Astrocyte (in vitro differentiated cells and primary cell): ENCODE results near the gene TLR6. TPM values are rescaled to one million over a fixed set of nuclear protein-coding genes. Genes with fewer than 3 reads are reported as not detected.
A peak's percentile ranks its signal among the peaks of the same experiment; 100 is the strongest.

ENCODE experiments used
- DNase-seq: peaks from one replicate; pipeline ENCODE4 v3.0.0-alpha.2; 2010; ENCODE audit warnings: low read depth
- FAIRE-seq: peaks from 2 replicates; lab custom pipeline; 2011; peaks lifted over from hg19 to GRCh38; lab: Jason Lieb, UNC
- H2AFZ ChIP-seq: 2 replicates; pipeline ENCODE4 v1.6.0; 2012; ENCODE audit warnings: low read depth, low read length, inconsistent platforms
- H3K27ac ChIP-seq: 2 replicates; pipeline ENCODE4 v1.5.1; 2011; ENCODE audit warnings: low read depth, low read length, inconsistent platforms
- H3K27me3 ChIP-seq: 2 replicates; pipeline ENCODE4 v1.6.0; 2011; ENCODE audit warnings: low read length, inconsistent platforms; ENCODE audit not compliant: insufficient read depth
- H3K36me3 ChIP-seq: 2 replicates; pipeline ENCODE4 v1.5.1; 2011; ENCODE audit warnings: low read length, inconsistent platforms; ENCODE audit not compliant: insufficient read depth
- H3K4me1 ChIP-seq: 2 replicates; pipeline ENCODE4 v1.5.1; 2011; ENCODE audit warnings: low read length, inconsistent platforms; ENCODE audit not compliant: insufficient read depth
- H3K4me2 ChIP-seq: 2 replicates; pipeline ENCODE4 v1.6.0; 2012; ENCODE audit warnings: low read length, inconsistent platforms
- H3K4me3 ChIP-seq: 2 replicates; pipeline ENCODE4 v1.5.1; 2011; ENCODE audit warnings: low read depth, mild to moderate bottlenecking, low read length, inconsistent platforms; ENCODE audit not compliant: insufficient read depth
- H3K79me2 ChIP-seq: 2 replicates; pipeline ENCODE4 v1.6.0; 2012; ENCODE audit warnings: mild to moderate bottlenecking, low read length, inconsistent platforms; ENCODE audit not compliant: insufficient read depth
- H3K9ac ChIP-seq: 2 replicates; pipeline ENCODE4 v1.6.0; 2012; ENCODE audit warnings: mild to moderate bottlenecking, low read length, inconsistent platforms
- H3K9me3 ChIP-seq: 2 replicates; pipeline ENCODE4 v1.5.1; 2012; ENCODE audit warnings: low read depth, mild to moderate bottlenecking, low read length, inconsistent platforms; ENCODE audit not compliant: insufficient read depth
- H4K20me1 ChIP-seq: 2 replicates; pipeline ENCODE4 v1.6.0; 2012; ENCODE audit warnings: low read length, inconsistent platforms; ENCODE audit not compliant: insufficient read depth
- H3K27ac Mint-ChIP-seq: one replicate; pipeline ENCODE4 v1.8.0; 2021; ENCODE audit warnings: mild to moderate bottlenecking, mixed read lengths; ENCODE audit not compliant: unreplicated experiment
- H3K27me3 Mint-ChIP-seq: one replicate; pipeline ENCODE4 v1.8.0; 2021; ENCODE audit warnings: low read depth, mixed read lengths; ENCODE audit not compliant: unreplicated experiment
- H3K36me3 Mint-ChIP-seq: one replicate; pipeline ENCODE4 v1.8.0; 2021; ENCODE audit warnings: low read depth, mixed read lengths; ENCODE audit not compliant: unreplicated experiment
- H3K4me1 Mint-ChIP-seq: one replicate; pipeline ENCODE4 v1.8.0; 2021; ENCODE audit warnings: low read depth, mixed read lengths; ENCODE audit not compliant: unreplicated experiment
- H3K4me3 Mint-ChIP-seq: one replicate; pipeline ENCODE4 v1.8.0; 2021; ENCODE audit warnings: mild to moderate bottlenecking, moderate library complexity, mixed read lengths; ENCODE audit not compliant: unreplicated experiment
- H3K9me3 Mint-ChIP-seq: one replicate; pipeline ENCODE4 v1.8.0; 2021; ENCODE audit warnings: mild to moderate bottlenecking, mixed read lengths; ENCODE audit not compliant: unreplicated experiment
- EZH2 ChIP-seq: IDR thresholded peaks from 2 replicates; pipeline ENCODE4 v1.6.1; 2012; ENCODE audit warnings: mild to moderate bottlenecking, low read length, inconsistent platforms; ENCODE audit not compliant: insufficient read depth
- total RNA-seq: library from RNA; stranded (reverse); gene quantifications from 2 replicates; pipeline ENCODE4 v1.2.1, GENCODE V29; 2021
- TF ChIP-seq, protein P1 (sequence below): IDR thresholded peaks from 2 replicates; pipeline ENCODE4 v1.5.1; 2011; ENCODE audit warnings: low read depth, mild to moderate bottlenecking, inconsistent platforms, low read length, moderate library complexity; ENCODE audit not compliant: insufficient read depth

TLR6 gene
- total RNA-seq, 1 donor from 2014 or later, result 3.8 TPM

DNA sequence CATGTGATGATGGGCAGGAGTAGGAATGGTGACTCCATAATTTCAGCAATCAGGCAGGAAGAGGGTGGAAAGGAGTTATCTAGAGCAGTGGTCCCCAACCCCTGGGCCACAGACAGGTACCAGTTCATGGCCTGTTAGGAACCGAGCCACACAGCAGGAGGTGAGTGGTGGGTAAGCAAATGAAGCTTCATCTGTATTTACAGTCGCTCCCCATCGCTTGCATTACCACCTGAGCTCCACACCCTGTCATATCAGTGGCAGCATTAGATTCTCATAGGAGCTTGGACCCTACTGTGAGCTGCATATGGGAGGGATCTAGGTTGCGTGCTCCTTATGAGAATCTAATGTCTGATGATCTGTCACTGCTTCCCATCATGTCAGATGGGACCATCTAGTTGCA, 72.5 kb downstream of the TLR6 start:
- DNase-seq (no peak), FAIRE-seq (no peak)
- Histone ChIP-seq H3K4me1 (no peaks in the 10 kb centered on the region), H3K36me3 (no peaks in the 10 kb centered on the region), H3K9me3 (no peaks in the 10 kb centered on the region), H3K4me3 (no peak overlapping the region), H3K4me2 (no peak overlapping the region), H3K9ac (no peak overlapping the region), H4K20me1 (no peaks in the 10 kb centered on the region), H3K27me3 (no peaks in the 10 kb centered on the region), H3K79me2 (no peaks in the 10 kb centered on the region), H2AFZ (no peak overlapping the region), H3K27ac (no peak overlapping the region)
- H3K4me3 Mint-ChIP-seq, result no peak overlapping the region
- no peak overlapping the region for H3K27ac Mint-ChIP-seq
- H3K9me3 Mint-ChIP-seq, result no peaks in the 10 kb centered on the region
- TF ChIP-seq, protein P1, sequence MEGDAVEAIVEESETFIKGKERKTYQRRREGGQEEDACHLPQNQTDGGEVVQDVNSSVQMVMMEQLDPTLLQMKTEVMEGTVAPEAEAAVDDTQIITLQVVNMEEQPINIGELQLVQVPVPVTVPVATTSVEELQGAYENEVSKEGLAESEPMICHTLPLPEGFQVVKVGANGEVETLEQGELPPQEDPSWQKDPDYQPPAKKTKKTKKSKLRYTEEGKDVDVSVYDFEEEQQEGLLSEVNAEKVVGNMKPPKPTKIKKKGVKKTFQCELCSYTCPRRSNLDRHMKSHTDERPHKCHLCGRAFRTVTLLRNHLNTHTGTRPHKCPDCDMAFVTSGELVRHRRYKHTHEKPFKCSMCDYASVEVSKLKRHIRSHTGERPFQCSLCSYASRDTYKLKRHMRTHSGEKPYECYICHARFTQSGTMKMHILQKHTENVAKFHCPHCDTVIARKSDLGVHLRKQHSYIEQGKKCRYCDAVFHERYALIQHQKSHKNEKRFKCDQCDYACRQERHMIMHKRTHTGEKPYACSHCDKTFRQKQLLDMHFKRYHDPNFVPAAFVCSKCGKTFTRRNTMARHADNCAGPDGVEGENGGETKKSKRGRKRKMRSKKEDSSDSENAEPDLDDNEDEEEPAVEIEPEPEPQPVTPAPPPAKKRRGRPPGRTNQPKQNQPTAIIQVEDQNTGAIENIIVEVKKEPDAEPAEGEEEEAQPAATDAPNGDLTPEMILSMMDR, result no peak
- TF ChIP-seq EZH2, result no peak
- H3K36me3 Mint-ChIP-seq, result no peaks in the 10 kb centered on the region
- no peaks in the 10 kb centered on the region for H3K27me3 Mint-ChIP-seq
- no peaks in the 10 kb centered on the region for H3K4me1 Mint-ChIP-seq

DNA sequence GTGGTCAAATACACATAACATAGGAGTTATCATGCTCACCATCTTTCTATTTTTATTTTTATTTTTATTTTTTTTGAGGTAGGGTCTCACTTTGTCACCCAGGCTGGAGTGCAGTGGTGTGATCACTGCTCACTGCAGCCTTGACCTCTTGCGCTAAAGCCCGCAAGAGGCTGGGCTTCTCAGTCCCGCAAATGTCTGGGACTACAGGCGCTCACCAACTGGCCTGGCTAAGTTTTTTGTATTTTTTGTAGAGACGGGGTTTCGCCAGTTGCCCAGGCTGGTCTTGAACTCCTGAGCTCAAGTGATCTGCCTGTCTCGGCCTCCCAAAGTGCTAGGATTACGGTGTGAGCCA, 73.5 kb downstream of the TLR6 start:
- no peaks in the 10 kb centered on the region for H3K27me3 ChIP-seq
- Mint-ChIP-seq H3K4me1 (no peaks in the 10 kb centered on the region), H3K36me3 (no peaks in the 10 kb centered on the region), H3K4me3 (no peak overlapping the region), H3K27ac (no peak overlapping the region), H3K27me3 (no peaks in the 10 kb centered on the region), H3K9me3 (no peaks in the 10 kb centered on the region)
- H3K27ac ChIP-seq, result no peak overlapping the region
- no peaks in the 10 kb centered on the region for H3K9me3 ChIP-seq
- FAIRE-seq (no peak), DNase-seq (no peak)
- no peak overlapping the region for H3K4me3 ChIP-seq
- H3K79me2 ChIP-seq, result no peaks in the 10 kb centered on the region
- H3K9ac ChIP-seq, result no peak overlapping the region
- no peak overlapping the region for H2AFZ ChIP-seq
- H4K20me1 ChIP-seq, result no peaks in the 10 kb centered on the region
- no peak overlapping the region for H3K4me2 ChIP-seq
- no peak for TF ChIP-seq EZH2
- TF ChIP-seq, protein P1, result no peak
- H3K4me1 ChIP-seq, result no peaks in the 10 kb centered on the region
- no peaks in the 10 kb centered on the region for H3K36me3 ChIP-seq

DNA sequence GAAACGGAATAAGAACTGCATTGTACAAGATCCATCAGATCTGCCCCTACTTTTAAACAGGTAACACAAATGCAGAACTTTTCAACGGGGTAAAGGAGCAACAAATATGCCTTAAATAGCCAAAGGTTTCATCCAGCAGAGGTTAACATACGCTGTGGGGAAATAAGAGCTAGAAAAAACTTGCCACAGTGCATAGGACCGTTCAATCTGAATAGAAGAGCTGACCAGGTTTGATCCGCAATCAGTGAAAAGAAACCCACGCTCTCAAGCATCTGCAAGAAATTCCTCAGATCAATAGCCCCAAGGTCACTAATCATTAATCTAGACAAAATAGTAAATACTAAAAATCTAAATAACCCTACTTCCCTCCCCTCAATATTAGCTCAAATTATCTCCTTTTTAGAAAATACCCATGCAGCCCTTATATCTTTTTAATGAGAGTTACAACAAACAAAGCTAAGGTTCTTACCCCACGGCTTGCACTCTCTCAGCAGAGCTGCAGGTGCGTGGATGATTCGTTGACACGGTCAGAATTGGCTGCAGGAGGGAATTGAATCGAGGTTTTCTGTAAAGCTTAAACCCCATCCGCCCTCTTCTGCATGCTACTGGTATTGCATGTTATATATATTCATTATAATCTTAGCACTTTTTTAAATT, 74.0 kb downstream of the TLR6 start, which contains the start of gene TLR10:
Gene TLR10, minus strand, starts transcription at position 539 of the 657 bp plus-strand sequence. CDS start 7,400 bp downstream, outside the sequence.
- no peak within 1 kb of the TSS for H3K4me3 Mint-ChIP-seq

More for the DNA sequence above, 74.0 kb downstream of the TLR6 start, which contains the start of gene TLR10:
- no peak within 1 kb of the TSS for H3K4me2 ChIP-seq
- no peaks in the 10 kb centered on the region for H3K79me2 ChIP-seq
- no peaks in the 10 kb centered on the region for H4K20me1 ChIP-seq
- no peaks in the 10 kb centered on the region for H3K27me3 ChIP-seq
- Mint-ChIP-seq H3K4me1 (no peaks in the 10 kb centered on the region), H3K36me3 (no peaks in the 10 kb centered on the region), H3K27ac (no peak within 1 kb of the TSS), H3K27me3 (no peaks in the 10 kb centered on the region), H3K9me3 (no peaks in the 10 kb centered on the region)
- H2AFZ ChIP-seq, result no peak within 1 kb of the TSS
- TF ChIP-seq, protein P1, result peak; percentile 59
- TF ChIP-seq EZH2, result no peak
- H3K4me3 ChIP-seq, result no peak within 1 kb of the TSS
- DNase-seq (peak; percentile 17), FAIRE-seq (no peak)
- no peak within 1 kb of the TSS for H3K27ac ChIP-seq
- H3K36me3 ChIP-seq, result no peaks in the 10 kb centered on the region
- no peaks in the 10 kb centered on the region for H3K9me3 ChIP-seq
- H3K4me1 ChIP-seq, result no peaks in the 10 kb centered on the region
- no peak within 1 kb of the TSS for H3K9ac ChIP-seq
